Body of pancreas (tissue), 4 donors: ENCODE measurements around the gene SC5D.

ENCODE experiments used
- CTCF ChIP-seq, 7 experiments: fragments of 450-650 bp in 4 of 7; fragments of 200-600 bp in 3 of 7; sonication (generic) in 3 of 7; IDR thresholded peaks; one replicate each; pipeline ENCODE4 v1.5.1; 2016 to 2019; ENCODE audit warnings: antibody characterized with exemption in 7 of 7
- POLR2A ChIP-seq, 3 donors: fragments of 450-650 bp; IDR thresholded peaks; one replicate each; pipeline ENCODE4 v1.6.1; 2016; ENCODE audit warnings: antibody characterized with exemption in 3 of 3, mild to moderate bottlenecking in 2 of 3

- no peak for TF ChIP-seq CTCF (IDR thresholded peaks at IDR 0.05)
- TF ChIP-seq POLR2A (IDR thresholded peaks at IDR 0.05), result no peak
Measured at GRCh38 chr11:121347813-121348212, 55.2 kb downstream of the SC5D start.
